H54 (cell line): Measurements from ENCODE around the gene PADI1.
A peak's percentile ranks its signal among the peaks of the same experiment; 100 is the strongest.

ENCODE experiments used
- DNase-seq: peaks from one replicate; pipeline ENCODE4 v3.0.0; 2011; ENCODE audit warnings: low spot score, mixed read lengths; ENCODE audit not compliant: insufficient read length
- FAIRE-seq: peaks from 3 replicates; lab custom pipeline; 2011; peaks lifted over from hg19 to GRCh38; lab: Jason Lieb, UNC
- POLR2A ChIP-seq: IDR thresholded peaks from 2 replicates; pipeline ENCODE4 v1.6.1; 2011; ENCODE audit warnings: low read depth, mild to moderate bottlenecking, low read length

PADI1 gene

GRCh38 chr1:17263936-17264335, 59.0 kb downstream of the PADI1 start:
- no peak for TF ChIP-seq POLR2A
- FAIRE-seq, result no peak
- DNase-seq, result no peak

GRCh38 chr1:17264470-17264869, 59.5 kb downstream of the PADI1 start:
- FAIRE-seq (no peak), DNase-seq (no peak)
- no peak for TF ChIP-seq POLR2A

DNA sequence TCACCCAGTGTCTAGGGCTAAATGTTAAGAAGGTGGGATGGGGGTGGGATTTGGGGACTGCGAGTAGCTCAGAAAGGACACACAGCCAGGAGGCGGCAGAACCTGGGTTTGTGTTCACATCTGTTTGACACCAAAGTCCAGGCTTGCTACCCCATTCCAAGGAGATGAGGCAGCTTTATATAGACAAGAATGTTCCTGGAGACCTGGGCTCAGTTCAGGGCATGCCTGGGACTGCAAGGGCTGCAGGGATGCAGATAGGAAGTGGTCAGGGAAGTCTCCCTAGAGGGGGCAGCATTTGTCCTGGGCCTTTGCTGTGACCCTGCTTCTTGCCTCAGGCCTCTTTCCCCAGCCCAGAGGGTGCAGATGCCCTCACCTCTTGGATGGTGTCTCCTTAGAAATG, 60.2 kb downstream of the PADI1 start:
- TF ChIP-seq POLR2A, result no peak
- no peak for FAIRE-seq
- DNase-seq, result no peak

DNA sequence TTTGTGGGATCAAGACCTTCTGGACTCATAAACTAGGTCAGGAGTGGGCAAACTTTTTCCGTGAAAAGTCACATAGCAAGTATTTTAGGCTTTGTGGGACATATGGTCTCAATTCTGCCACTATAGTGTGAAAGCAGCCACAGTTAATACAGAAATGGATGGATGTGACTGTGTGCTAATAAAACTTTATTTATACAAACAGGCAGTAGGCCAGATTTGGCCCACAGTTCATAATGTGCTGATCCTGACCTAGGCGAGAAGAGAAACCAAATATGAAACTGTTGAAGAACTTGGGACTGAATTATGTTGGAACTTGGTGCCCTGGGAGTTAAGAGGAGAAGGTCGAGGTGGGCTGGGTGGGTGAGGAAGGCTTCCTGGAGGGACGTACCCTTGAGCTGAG, 61.0 kb downstream of the PADI1 start:
- no peak for TF ChIP-seq POLR2A
- FAIRE-seq (no peak), DNase-seq (no peak)

GRCh38 chr1:17270891-17271765, 66.2 kb downstream of the PADI1 start:
- FAIRE-seq (no peak), DNase-seq (no peak)
- no peak for TF ChIP-seq POLR2A

GRCh38 chr1:17272066-17272465, 67.1 kb downstream of the PADI1 start:
- no peak for DNase-seq
- TF ChIP-seq POLR2A, result no peak
- no peak for FAIRE-seq

GRCh38 chr1:17272646-17273045, 67.7 kb downstream of the PADI1 start:
- TF ChIP-seq POLR2A, result no peak
- FAIRE-seq (no peak), DNase-seq (no peak)

DNA sequence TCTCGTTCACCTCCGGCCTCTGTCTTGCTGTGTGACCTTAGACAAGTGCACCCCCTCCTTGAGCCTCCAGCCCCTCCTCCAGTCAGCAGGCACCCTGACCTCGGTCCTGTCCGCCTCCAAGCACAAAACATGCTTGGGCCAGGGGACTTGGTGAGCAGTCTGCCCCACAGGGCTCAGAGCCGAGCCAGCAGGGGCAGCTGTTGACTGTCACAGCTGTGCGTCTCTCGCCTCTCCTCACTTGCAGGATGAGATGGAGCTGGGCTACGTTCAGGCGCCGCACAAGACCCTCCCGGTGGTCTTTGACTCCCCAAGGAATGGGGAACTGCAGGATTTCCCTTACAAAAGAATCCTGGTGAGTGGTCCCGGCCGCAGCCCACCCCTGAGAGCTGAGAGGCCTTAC, 68.2 kb downstream of the PADI1 start:
- no peak for FAIRE-seq
- DNase-seq, result no peak
- TF ChIP-seq POLR2A, result no peak

GRCh38 chr1:17274186-17275170, 69.5 kb downstream of the PADI1 start:
- TF ChIP-seq POLR2A, result no peak

GRCh38 chr1:17276568-17276967, 71.6 kb downstream of the PADI1 start:
- FAIRE-seq, result peak; percentile 68
- peak; percentile 69 for DNase-seq
- no peak for TF ChIP-seq POLR2A

More at GRCh38 chr1:17274186-17275170, 69.5 kb downstream of the PADI1 start:
- DNase-seq (peak; percentile 41), FAIRE-seq (peak; percentile 23)

- no peak for FAIRE-seq
- TF ChIP-seq POLR2A, result no peak
These were observed 72.7 kb downstream of the PADI1 start for GRCh38 chr1:17277511-17278159.

GRCh38 chr1:17278996-17279830, 74.3 kb downstream of the PADI1 start:
- no peak for DNase-seq
- no peak for FAIRE-seq
- TF ChIP-seq POLR2A, result no peak

More at GRCh38 chr1:17277511-17278159, 72.7 kb downstream of the PADI1 start:
- no peak for DNase-seq

DNA sequence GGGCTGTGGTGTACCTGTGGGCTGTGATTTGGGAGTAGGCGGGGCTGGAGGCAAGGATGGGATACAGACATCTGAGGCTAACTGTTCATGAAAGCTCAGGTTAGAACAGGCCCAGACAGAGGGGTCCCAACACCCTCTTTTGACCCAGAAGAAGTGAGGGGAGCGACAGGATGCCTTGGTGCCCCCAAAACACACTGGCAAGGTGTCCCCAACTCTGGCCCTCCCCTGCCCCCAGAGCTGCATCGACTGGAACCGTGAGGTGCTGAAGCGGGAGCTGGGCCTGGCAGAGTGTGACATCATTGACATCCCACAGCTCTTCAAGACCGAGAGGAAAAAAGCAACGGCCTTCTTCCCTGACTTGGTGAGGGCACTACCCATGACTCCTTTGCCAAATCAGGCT, 75.5 kb downstream of the PADI1 start:
- DNase-seq (no peak), FAIRE-seq (no peak)
- no peak for TF ChIP-seq POLR2A
